ENCODE measurements around the gene CFAP100.

CFAP100 gene

DNA sequence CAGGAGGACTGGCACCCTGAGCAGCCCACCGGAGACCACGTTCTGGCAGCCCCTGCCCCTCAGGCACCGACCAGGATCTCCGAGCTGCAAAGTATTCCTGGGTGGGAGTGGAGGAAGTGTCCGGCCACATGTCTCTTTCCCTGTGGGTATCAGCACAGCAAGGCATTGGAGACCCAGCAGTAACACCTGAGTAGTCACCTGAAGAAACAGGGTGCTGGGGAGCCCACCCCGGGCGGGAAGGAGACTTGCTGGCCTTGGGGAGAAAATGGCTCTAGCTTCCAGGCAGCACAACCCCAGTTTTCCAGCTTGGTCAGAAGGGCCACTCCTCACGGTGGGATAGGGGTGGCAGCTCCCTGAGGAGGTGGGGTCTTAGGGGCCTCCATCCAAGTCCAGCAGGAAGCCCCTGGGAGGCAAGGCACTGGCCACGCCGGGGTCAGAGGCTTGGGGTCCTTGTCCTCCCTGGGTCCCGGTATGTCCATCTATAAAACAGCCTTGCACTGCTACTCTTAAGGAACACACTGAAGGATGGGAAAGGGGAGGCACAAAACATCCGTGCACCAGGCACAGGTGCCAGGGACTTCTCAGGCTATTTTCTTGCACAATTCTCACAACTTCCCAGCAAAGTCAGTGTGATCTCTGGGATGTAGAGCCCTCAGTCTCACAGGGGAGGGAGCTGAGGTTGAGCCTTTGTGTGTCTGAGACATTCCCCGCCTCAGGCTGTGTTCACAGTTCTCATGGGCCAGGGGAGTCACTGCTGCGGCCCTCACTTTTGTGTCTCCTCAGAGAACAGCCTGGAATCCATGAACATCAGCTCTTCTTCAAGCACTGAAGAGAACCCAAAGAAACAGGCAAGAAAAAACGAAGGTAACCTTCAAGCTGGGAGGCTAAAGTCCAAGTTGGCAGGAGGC lies 11.9 kb downstream of the CFAP100 start:
- DNase-seq: no peak

DNA sequence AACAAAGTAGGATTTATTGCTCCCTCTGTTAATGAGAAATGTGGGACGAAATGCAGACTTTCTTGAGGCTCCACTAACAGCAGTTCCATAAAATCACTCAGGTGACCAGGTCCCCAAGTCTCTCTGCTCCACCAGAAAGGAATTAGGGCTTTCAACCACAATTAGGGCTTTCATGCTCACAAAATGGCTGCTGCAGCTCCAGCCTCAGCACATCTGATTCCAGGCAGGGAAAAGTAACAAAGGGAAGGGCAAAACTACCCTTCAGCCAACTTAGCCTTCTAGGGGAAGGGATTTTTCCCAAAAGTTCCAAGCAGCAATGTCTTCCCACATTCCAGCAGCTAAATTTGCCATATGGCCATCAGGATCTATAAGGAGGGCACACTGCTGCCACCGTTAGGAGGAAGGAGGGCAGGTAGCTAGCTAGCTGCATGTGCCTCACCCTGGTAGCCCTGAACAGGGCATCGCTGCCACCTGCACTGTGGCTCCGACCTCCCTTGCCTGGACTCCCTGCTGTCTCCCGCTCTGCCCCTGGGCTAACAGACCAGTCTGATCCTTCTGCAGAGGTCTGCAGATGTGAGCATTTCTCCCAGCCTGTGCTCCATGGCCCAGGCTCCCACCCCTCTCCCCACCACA lies 12.8 kb downstream of the CFAP100 start:
- no peak for DNase-seq

DNA sequence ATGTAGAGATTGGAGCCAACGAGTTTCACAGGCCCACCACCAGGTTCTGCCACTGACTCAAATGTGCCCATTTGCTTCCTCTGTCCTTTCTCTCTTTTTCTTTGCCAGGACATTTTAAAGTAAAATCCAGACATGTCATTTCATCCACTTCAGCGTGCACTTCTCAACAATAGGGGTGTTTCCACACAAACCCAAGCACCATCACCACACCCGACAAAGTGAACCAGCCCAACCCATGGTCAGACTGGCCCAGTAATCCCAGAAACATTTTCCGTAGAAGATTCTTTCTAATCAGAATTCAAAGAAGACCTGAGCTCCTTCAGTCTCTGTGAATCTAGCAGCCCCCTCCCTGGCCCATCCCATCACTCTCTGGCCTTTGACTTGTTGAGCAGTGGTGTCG lies 13.4 kb downstream of the CFAP100 start:
- DNase-seq: no peak

DNA sequence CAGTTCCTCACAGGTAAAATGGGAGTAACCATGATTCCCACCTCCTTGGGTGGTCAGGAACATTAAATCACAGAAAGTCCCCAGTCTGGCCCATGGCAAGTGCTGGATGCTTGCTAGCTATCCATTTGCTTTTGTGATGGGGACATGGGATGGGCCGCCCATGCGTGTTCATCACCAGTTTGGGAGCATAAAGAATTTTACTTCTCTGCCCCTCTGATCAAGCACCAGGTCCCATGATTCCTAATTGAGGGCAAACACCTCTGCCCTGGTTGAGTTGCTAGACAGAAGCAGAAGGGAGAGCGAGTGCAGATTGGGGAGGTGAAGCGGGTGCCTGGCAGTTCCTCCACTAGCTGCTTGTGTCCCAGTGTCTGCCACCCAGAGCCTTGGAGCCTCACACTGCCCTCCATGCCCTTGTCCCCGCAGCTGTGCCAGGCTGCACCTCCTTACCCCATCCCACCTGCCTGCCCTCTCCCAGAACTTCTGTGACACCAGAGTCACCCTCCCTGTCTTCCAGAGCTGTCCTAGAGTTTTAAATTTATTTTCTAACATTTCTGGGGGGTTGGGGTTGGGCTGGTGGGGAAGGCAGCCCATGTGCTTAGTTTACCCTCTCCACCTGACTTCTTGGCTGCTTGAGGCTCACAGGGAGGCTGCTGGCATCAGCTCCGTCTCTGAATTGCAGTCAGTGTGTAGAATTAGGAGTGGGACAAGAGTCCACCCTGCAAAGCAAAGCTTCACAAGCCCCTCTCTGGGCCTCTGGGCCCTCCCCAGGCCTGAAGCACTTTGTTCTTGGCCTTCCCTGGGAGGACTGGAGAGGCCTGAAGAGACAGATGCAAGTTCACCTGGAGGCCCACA lies 18.4 kb downstream of the CFAP100 start:
- DNase-seq: no peak

DNA sequence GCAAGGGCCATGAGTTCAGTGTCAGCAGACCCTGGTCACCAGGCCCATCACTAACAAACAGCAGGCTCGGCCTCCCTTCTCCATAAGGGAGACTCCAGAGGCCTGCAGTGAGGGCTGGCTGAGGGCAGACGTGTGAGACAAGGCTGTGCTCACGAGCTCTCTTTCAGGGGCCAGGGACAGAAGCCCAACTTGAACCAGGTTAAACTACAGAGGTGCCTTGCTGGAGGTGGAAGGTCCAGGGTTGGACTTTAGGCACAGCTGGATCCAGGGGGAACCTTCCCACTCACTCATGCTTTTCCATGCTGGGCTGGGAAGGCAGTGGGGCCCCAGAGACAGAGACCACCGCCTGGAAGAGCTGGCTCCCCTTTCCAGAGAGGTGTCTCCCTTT lies 19.0 kb downstream of the CFAP100 start:
- no peak for DNase-seq

DNA sequence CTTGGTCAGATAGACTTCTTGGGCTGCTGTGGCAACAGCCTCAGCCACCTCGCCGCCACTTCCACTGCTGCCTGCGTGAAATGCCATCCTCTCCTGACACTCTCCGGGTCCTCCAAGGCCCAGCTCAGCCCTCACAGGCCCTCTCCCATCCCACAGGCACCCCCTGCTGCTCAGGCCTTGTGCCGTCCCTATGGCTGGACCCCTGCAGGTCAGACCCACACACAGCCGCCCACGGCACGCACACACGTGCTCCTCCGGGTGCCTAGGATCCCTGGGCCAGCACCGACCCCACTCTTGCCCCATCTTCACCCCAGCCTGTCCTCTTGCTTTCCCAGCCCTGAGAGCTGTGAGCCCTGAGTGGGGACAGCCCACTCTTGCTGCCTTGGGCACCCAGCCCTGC lies 19.7 kb downstream of the CFAP100 start:
- DNase-seq: no peak

DNA sequence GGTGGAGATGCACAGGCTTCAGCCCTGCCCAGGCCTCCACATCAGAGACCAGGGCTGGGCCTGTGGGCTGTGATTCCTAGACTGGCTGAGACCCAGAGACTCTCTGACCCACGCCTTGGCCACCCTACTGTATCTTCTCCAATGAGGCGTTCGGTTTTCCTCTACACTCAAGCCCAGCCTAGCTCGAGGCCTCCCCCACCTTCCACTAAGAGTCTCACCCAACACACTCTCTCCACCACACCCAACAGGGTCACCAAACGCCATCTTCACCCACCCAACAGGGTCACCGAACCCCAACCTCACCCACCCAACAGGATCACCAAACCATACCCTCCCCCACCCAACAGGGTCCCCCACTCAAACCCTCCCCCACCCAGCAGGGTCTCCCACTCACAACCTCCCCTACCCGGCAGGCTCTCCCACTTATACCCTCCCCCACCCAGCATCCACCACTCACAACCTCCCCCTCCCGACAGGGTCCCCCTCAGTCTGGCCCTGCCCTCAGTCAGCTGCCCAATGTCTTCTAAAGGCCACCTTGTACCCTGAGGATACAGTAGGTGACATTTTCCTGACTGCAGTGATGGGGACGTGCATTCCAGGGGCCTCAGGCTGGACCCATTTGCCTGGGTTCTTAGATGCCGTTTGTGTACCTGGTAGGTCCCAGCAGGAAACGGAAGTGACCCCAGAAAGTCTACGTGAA lies 20.4 kb downstream of the CFAP100 start:
- no peak for DNase-seq

DNA sequence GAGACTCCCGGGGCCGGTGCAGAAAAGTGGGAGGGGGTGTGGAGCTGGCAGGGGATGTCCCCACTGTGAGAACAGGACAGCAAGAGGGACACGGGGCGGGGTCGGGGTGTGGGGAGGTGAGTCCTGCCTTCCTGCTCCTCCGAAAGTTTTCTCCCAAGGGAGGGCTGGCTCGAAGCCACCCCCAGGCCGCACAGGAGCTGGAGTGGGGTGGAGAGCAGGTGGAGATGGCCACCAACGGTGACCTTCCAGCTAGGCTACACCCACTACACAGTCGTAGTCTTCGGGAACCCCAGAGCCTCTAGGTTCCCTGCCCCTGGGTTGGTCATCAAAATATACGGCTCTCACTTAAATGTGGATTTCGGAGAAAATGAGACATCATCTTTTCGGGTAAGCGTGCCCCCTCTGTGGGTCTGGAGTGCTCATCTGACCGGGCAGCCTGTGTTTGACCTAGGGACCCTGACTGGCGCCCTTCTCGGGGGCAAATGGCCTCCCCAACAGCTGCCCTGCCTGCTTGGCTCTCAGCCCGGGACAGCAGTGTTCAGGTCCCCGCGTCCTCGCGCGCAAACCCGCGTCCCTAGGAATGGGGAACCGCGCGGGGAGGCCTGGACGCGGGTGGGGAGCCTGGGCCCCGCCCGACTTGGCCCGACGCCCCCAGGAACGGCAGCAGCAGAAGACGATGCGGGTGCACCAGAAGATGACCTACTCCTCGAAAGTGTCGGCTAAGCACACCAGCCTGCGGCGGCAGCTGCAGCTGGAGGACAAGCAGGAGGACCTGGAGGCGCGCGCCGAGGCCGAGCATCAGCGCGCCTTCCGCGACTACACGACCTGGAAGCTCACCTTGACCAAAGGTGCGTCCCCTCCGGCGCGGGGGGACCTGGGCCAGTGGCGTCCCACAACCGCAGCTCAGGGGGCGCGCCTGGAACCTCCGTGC lies 21.2 kb downstream of the CFAP100 start:
- peak; percentile 51 for DNase-seq

DNA sequence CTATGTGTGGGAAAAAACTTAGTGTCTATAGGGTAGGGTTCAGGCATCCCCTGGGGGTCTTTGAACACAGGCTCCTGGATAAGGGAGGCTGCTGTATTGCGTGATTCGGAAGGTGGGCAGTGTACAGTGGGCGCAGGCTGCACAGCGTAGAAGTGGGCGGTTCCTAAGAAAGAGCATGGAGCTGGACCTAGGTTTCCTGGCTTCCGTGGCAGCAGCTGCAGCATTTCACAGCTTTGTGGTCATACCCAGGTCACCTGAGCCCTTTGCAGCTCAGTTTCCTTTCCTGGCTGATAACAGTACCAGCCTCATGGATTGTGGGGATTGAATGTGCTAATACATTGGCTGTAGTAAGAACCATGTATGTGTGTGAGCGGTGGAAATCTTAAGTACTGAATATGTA lies 22.2 kb downstream of the CFAP100 start:
- peak; percentile 22 for DNase-seq

DNA sequence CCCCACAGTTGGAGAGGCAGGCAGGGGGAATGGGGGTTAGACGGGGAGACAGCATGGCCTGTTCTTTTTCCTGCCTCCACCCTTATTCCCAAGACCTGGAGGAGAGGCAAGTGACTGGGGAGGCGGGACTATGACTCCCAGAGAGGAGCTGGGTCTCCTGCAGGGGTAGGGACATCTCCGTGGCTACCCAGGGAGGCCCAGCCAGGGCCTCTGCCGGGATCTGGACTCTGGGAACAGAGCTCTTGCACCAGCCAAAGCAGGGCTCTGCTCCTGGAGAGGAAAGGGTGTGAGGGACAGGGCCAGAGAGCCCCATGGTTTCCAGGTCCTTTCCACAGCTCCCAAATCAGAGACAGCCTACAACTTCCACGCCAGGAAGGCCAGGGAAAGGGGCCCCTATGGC lies 22.8 kb downstream of the CFAP100 start:
- no peak for DNase-seq

DNA sequence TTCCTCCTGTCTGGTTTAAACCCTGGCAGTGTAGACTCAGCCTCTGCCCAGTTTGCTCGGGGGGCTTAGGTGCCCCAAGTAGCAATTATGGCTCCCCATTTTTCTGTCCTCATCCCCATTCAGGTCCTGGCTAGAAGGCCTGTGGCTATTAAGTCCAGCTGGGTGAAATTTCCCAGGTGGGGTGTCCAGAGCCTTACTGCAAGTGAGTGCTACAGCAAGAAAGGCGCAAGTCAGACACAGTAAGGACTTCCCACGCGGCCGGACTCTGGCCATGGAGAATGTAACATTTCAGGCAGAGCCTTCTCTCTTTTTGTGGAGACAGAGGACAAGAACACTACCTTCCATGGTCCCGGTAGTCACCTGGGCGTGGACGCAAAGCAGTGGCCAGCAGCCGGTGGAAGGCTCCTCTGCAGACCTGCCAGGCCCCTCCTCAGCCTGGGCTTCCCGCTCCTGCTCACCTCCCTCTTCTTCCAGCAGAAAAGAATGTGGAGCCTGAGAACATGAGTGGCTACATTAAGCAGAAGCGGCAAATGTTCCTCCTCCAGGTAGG lies 23.3 kb downstream of the CFAP100 start:
- no peak for DNase-seq

DNA sequence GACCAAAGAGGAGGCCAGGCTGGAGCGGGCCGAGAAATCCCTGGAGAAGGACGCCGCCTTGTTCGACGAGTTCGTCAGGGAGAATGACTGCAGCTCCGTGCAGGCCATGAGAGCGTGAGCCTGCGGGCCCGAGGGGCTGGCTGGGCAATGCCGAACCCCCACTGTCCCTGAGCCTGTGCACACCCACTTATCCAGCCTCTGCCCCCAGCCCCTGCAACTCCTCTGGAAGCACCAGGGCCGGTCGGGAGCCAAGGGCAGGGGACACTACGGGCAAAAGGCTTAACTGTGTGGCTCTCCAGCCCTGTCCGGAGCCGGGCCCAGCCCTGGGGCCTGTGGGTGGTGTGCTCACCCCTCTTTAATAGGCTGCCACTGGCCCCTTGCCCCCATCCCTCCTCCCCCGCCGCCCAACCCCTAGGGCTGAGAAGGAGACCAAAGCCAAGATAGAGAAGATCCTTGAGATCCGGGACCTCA lies 24.0 kb downstream of the CFAP100 start:
- no peak for DNase-seq

DNA sequence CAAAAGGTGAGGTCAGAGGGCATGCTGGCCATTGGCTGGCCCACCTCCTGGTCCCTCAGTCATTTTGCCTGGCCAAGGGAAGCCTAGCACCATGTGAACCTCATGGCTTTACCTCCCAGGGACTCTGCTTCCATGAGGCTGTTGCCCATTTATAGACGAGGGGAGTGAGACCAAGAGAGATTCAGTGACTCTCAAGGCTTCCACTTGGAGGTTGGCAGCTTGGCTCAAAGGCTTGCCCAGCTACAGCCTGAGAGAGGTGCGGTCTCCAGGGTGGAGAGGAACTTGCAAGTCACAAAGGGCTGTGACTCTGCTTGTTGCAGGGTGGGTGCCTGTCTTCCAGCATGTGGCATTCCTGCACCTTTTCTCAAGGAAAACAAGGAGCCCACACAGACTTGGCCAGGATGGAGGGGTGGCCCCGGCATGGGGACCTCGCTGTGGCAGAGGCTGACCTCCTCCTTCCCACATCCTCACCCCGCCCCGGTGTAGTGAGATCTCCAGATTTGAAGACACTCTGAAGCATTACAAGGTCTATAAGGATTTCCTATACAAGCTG lies 24.5 kb downstream of the CFAP100 start:
- no peak for DNase-seq

DNA sequence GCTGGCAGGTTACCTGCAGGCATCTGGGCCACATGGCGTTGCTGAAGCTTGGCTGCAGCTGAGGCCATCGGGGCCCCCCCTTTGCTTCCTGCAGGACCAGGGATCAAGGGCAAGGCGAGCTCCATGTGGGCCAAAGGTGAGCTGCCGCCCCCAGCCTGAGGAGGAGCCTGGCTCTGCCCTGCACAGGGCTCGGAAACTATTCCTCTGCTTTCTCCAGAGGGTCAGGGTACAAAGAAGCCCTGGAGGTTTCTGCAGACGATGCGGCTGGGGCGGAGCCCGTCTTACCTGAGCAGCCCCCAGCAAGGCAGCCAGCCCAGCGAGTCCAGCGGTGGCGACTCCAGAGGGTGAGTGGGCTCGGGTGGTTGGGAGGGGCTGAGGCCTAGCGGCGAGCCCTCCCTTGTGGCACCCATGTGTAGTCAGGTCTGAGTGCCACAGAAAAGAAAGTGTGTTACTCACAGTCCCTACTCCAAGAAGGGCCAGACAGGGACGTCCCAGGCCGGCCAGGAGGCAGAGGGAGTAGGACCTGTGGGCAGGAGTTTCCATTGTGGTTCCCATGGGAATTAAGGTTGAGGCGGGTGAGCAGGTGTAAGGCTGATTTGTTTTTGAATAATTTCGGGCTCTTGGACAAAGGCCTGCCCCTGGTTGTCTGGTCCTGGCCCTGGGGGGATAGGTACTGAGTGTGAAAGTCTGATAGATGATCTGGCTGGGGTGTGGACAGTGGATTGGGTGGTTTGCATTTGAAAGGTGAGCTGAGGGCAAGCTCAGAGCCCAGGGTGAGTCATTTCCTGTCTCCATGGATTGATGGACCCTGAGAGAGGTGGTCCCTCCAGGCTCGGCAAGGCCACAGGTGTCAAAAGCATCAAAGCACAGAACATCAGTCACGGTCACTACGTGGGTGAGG lies 25.4 kb downstream of the CFAP100 start:
- no peak for DNase-seq

DNA sequence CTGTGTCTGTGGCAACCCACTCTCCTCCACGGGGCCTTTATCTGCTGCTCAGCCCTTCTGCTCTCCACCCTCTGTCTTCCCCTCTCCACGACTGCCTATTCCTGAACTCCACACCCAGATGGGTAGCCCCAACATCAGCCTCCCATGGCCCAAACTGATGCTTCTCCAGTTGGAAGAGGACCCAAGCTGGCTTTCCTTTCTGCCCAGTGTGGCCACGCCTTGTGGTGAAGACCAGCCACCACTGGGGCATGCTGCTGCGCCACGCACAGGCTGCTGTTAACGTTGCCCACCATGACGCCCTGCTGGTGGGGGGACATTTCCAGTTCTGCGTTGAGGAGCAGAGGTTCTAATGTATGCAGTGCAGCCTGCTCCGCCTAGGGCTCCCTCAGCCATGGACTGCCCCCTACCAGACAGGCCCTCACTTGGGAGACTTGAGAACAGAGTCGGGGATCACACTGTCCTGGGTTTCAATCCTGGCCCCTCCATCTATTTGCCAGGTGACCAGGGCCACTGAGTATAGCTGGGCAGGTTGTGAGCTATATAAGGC lies 26.9 kb downstream of the CFAP100 start:
- no peak for DNase-seq

DNA sequence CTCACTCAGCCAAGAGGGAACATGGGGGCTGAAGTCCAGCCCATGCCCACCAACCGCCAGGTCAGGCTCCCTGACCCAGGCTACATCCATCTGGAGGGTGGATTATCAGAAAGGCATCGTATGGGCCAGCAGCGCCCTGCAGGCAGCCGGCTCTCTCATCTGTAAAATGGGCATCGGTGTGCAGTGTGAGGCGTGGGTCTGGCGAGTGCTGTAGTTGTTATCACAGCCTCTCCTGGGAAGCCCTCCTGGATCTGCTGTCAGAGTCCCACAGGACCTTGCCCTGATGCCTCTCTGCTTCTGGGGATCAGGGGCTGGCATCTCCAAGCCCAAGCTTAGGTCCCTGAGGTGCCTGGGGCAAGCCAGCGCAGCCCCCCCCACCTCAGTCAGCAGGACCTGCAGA lies 27.4 kb downstream of the CFAP100 start:
- no peak for DNase-seq

DNA sequence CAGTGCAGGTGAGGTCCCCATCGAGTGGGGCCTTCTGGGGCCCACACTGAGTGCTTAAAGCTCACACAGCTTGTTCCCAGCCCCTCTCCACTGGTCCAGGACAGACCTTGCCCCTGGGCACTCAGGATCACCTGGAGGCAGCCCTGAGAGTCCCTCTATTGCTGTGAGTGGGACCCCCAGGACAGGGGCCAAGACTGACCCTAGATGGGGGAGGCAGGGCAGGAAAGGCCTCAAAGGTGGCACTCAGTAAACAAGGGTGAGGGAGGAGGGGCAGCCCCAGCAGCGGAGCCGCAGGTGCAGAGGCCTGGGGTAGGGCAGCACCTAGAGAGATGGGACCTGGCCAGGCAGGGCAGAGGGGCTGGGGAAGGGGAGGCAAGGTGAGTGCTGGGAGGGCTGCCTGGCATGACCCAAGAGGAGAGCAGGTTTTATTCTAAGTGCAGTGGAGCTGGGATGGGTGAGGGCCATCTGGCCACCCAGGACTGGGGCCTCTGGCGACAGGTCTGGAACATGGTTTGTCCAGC lies 27.9 kb downstream of the CFAP100 start:
- DNase-seq: no peak

DNA sequence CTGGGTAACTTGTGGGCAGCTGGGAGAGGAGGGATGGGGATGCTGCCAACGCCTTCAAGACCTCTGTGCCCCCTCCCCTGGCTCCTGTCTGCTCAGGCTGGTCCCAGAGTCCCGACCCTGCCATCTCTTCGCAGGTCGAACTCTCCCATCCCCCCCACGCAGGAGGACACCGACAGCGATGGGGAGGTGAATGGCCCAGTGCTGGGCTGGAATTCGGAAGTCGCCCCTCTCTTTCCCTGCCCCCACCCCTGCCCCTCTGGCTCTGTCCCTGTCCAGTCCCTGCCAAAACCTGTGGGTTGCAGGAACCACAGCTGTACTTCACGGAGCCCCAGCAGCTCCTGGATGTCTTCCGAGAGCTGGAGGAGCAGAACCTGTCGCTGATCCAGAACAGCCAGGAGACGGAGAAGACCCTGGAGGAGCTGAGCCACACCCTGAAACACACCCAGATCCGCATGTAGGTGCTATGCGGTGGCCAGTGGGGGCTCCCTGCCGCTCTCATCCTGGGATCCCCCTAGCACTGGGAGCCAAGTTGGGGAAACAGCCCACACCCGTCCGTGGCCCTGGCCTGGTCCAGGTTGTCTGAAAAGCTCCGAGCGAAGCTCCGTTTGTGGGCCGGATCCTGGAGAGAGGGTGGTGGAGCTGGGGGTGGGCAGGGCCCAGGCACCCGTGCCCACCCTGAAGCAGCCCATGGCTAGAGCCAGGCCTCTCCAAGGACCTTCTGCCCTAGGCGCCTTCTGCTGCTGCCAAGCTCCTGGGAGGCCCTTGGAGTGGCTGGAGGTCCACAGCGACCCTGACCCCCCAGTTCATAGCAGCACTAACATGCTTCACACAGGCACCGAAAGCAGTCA lies 28.7 kb downstream of the CFAP100 start:
- DNase-seq: no peak

All from RPMI8226 (cell line).